Measurements from ENCODE around the gene CXCR3.
A peak's percentile ranks its signal among the peaks of the same experiment; 100 is the strongest.

DNA sequence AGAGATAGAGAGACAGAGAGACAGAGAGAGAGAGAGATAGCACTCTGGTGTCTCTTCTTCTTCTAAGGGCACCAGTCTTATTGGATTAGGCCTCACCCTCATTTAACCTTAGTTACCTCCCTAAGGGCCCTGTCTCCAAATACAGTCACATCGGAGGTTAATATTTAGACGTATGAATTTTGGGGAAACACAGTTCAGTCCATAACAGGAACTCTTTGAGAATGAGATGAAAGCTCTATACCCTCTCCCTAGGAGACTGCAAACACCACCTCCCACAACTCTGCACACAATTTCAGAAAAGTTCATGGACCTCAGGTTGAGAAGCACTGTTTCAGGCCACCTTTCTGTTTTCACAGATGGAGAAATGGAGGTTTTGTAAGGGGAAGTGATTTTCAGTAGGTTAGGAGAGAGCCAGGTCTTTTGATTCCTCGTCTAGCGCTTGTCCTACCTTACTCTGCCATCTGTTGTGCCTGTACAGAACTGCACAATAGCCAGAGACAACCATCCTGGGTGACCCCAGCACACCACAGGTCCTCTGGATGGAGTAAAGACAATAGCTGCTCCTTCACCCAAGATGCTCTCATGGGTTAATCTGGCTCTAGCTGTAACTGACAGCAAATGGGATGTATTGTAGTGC lies 32.1 kb upstream of the CXCR3 start:
- TF ChIP-seq, protein P1, sequence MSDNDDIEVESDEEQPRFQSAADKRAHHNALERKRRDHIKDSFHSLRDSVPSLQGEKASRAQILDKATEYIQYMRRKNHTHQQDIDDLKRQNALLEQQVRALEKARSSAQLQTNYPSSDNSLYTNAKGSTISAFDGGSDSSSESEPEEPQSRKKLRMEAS (IDR thresholded peaks at IDR 0.05; ENCODE audit: low read depth, low read length), result no peak
- TF ChIP-seq EED (IDR thresholded peaks at IDR 0.05; ENCODE audit: low read depth), result no peak
- TF ChIP-seq ASH2L (IDR thresholded peaks at IDR 0.05; ENCODE audit: borderline replicate concordance, low read depth), result no peak
- TF ChIP-seq, protein P2, sequence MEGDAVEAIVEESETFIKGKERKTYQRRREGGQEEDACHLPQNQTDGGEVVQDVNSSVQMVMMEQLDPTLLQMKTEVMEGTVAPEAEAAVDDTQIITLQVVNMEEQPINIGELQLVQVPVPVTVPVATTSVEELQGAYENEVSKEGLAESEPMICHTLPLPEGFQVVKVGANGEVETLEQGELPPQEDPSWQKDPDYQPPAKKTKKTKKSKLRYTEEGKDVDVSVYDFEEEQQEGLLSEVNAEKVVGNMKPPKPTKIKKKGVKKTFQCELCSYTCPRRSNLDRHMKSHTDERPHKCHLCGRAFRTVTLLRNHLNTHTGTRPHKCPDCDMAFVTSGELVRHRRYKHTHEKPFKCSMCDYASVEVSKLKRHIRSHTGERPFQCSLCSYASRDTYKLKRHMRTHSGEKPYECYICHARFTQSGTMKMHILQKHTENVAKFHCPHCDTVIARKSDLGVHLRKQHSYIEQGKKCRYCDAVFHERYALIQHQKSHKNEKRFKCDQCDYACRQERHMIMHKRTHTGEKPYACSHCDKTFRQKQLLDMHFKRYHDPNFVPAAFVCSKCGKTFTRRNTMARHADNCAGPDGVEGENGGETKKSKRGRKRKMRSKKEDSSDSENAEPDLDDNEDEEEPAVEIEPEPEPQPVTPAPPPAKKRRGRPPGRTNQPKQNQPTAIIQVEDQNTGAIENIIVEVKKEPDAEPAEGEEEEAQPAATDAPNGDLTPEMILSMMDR (IDR thresholded peaks at IDR 0.05 in 2 of 3, conservative IDR thresholded peaks at IDR 0.05 in 1 of 3; ENCODE audit: control insufficient read depth in 2 of 3, extremely low read depth in 1 of 3, insufficient read depth in 1 of 3, low read depth in 3 of 3, low read length in 3 of 3), result peak; percentile 39 to 56 (median 54); a peak in 4 of 6 replicates
- peak; percentile 69 for TF ChIP-seq RAD21 (IDR thresholded peaks at IDR 0.05; ENCODE audit: insufficient read depth, low read depth, low read length)
